ENCODE data around the gene SNAP47. TPM values are rescaled to one million over a fixed set of nuclear protein-coding genes. Genes with fewer than 3 reads are reported as not detected.

SNAP47 gene
- total RNA-seq, 1 donor from 2014 or later: 32.2 TPM

- Mint-ChIP-seq H3K27me3 (ENCODE audit: unreplicated experiment) (no peaks in the 10 kb centered on the region), H3K4me1 (ENCODE audit: unreplicated experiment) (no peaks in the 10 kb centered on the region), H3K36me3 (ENCODE audit: low read depth, unreplicated experiment) (peaks cover 5% of the 10 kb centered on the region), H3K9me3 (ENCODE audit: unreplicated experiment) (no peaks in the 10 kb centered on the region), H3K27ac (ENCODE audit: unreplicated experiment) (no peak overlapping the region), H3K4me3 (ENCODE audit: unreplicated experiment) (no peak overlapping the region)
- no peak for TF ChIP-seq CTCF (IDR thresholded peaks at IDR 0.05; ENCODE audit: unreplicated experiment)
- DNase-seq (ENCODE audit: low spot score): no peak
Measured at GRCh38 chr1:227779021-227779441, 43.8 kb downstream of the SNAP47 start.

GRCh38 chr1:227779685-227780084, 44.5 kb downstream of the SNAP47 start:
- Mint-ChIP-seq H3K4me3 (ENCODE audit: unreplicated experiment) (no peak overlapping the region), H3K36me3 (ENCODE audit: low read depth, unreplicated experiment) (peaks cover 5% of the 10 kb centered on the region), H3K4me1 (ENCODE audit: unreplicated experiment) (no peaks in the 10 kb centered on the region), H3K27me3 (ENCODE audit: unreplicated experiment) (no peaks in the 10 kb centered on the region), H3K9me3 (ENCODE audit: unreplicated experiment) (no peaks in the 10 kb centered on the region), H3K27ac (ENCODE audit: unreplicated experiment) (no peak overlapping the region)
- DNase-seq (ENCODE audit: low spot score): no peak
- no peak for TF ChIP-seq CTCF (IDR thresholded peaks at IDR 0.05; ENCODE audit: unreplicated experiment)

- Mint-ChIP-seq H3K4me3 (ENCODE audit: unreplicated experiment) (no peak overlapping the region), H3K9me3 (ENCODE audit: unreplicated experiment) (no peaks in the 10 kb centered on the region), H3K27me3 (ENCODE audit: unreplicated experiment) (no peaks in the 10 kb centered on the region), H3K36me3 (ENCODE audit: low read depth, unreplicated experiment) (peaks cover 5% of the 10 kb centered on the region), H3K4me1 (ENCODE audit: unreplicated experiment) (no peaks in the 10 kb centered on the region), H3K27ac (ENCODE audit: unreplicated experiment) (no peak overlapping the region)
- DNase-seq (ENCODE audit: low spot score): no peak
- TF ChIP-seq CTCF (IDR thresholded peaks at IDR 0.05; ENCODE audit: unreplicated experiment): no peak
Measured at GRCh38 chr1:227780101-227781044, 45.1 kb downstream of the SNAP47 start.

- no peak overlapping the region for H3K27ac Mint-ChIP-seq (ENCODE audit: unreplicated experiment)
- H3K27me3 Mint-ChIP-seq (ENCODE audit: unreplicated experiment): peaks cover 3% of the 10 kb centered on the region
- no peak for DNase-seq (ENCODE audit: low spot score)
- TF ChIP-seq CTCF (IDR thresholded peaks at IDR 0.05; ENCODE audit: unreplicated experiment): no peak
- H3K36me3 Mint-ChIP-seq (ENCODE audit: low read depth, unreplicated experiment): peaks cover 5% of the 10 kb centered on the region
- no peaks in the 10 kb centered on the region for H3K9me3 Mint-ChIP-seq (ENCODE audit: unreplicated experiment)
- no peak overlapping the region for H3K4me3 Mint-ChIP-seq (ENCODE audit: unreplicated experiment)
- H3K4me1 Mint-ChIP-seq (ENCODE audit: unreplicated experiment): no peaks in the 10 kb centered on the region
Measured at GRCh38 chr1:227781314-227781930, 46.2 kb downstream of the SNAP47 start.

- Mint-ChIP-seq H3K27me3 (ENCODE audit: unreplicated experiment) (peaks cover 7% of the 10 kb centered on the region), H3K27ac (ENCODE audit: unreplicated experiment) (no peak overlapping the region), H3K9me3 (ENCODE audit: unreplicated experiment) (no peaks in the 10 kb centered on the region), H3K36me3 (ENCODE audit: low read depth, unreplicated experiment) (peaks cover 5% of the 10 kb centered on the region), H3K4me1 (ENCODE audit: unreplicated experiment) (no peaks in the 10 kb centered on the region), H3K4me3 (ENCODE audit: unreplicated experiment) (no peak overlapping the region)
- TF ChIP-seq CTCF (IDR thresholded peaks at IDR 0.05; ENCODE audit: unreplicated experiment): no peak
- DNase-seq (ENCODE audit: low spot score): no peak
Measured at GRCh38 chr1:227782226-227782625, 47.0 kb downstream of the SNAP47 start.

Measured in endothelial cell (in vitro differentiated cells).